C4-2B (cell line): ENCODE results near the gene KIF26B.

Experiments used
- CTCF ChIP-seq: fragments of 450-650 bp; conservative IDR thresholded peaks from 2 replicates; pipeline ENCODE4 v1.5.1; 2017; ENCODE audit warnings: mild to moderate bottlenecking
- ZFX ChIP-seq: fragments of 450-650 bp; IDR thresholded peaks from 2 replicates; pipeline ENCODE4 v1.6.1; 2017

- TF ChIP-seq CTCF: no peak
- TF ChIP-seq ZFX: no peak
Measured at GRCh38 chr1:245212221-245212710, 57.5 kb downstream of the KIF26B start.
